Femur (tissue), 1 donor: ENCODE results near the gene CUBN.

Source experiments
- DNase-seq: peaks from one replicate; pipeline ENCODE4 v3.0.0-alpha.2; 2017

CUBN gene

GRCh38 chr10:16904639-16905061 is 225.0 kb downstream of the CUBN start:
- peak; percentile 37 for DNase-seq

GRCh38 chr10:16904049-16904448 is 225.6 kb downstream of the CUBN start:
- DNase-seq: no peak

- DNase-seq: no peak
These were observed 227.0 kb downstream of the CUBN start for GRCh38 chr10:16902606-16903005.

- DNase-seq: no peak
These were observed 228.5 kb downstream of the CUBN start for GRCh38 chr10:16901106-16901505.

GRCh38 chr10:16896993-16897392 is 232.6 kb downstream of the CUBN start:
- no peak for DNase-seq

GRCh38 chr10:16894821-16895220 is 234.8 kb downstream of the CUBN start:
- DNase-seq: no peak

GRCh38 chr10:16893664-16894063 is 235.9 kb downstream of the CUBN start:
- DNase-seq: no peak

GRCh38 chr10:16891375-16892313 is 238.0 kb downstream of the CUBN start:
- peak; percentile 80 for DNase-seq

GRCh38 chr10:16890691-16891090 is 238.9 kb downstream of the CUBN start:
- DNase-seq: no peak

- DNase-seq: no peak
These were observed 242.0 kb downstream of the CUBN start for GRCh38 chr10:16887565-16887964.

GRCh38 chr10:16886031-16886430 is 243.6 kb downstream of the CUBN start:
- no peak for DNase-seq

- no peak for DNase-seq
These were observed 245.1 kb downstream of the CUBN start for GRCh38 chr10:16884497-16884896.

- no peak for DNase-seq
These were observed 246.5 kb downstream of the CUBN start for GRCh38 chr10:16883084-16883483.

- no peak for DNase-seq
These were observed 259.3 kb downstream of the CUBN start for GRCh38 chr10:16870331-16870730.

GRCh38 chr10:16867990-16868389 is 261.6 kb downstream of the CUBN start:
- no peak for DNase-seq

- DNase-seq: no peak
These were observed 262.1 kb downstream of the CUBN start for GRCh38 chr10:16867556-16867955.

- DNase-seq: no peak
These were observed 262.9 kb downstream of the CUBN start for GRCh38 chr10:16866541-16867275.

GRCh38 chr10:16865766-16866165 is 263.8 kb downstream of the CUBN start:
- no peak for DNase-seq

GRCh38 chr10:16863766-16864165 is 265.8 kb downstream of the CUBN start:
- DNase-seq: no peak

GRCh38 chr10:16857419-16857818 is 272.2 kb downstream of the CUBN start:
- no peak for DNase-seq

GRCh38 chr10:16856567-16856966 is 273.0 kb downstream of the CUBN start:
- DNase-seq: peak; percentile 48

GRCh38 chr10:16856092-16856491 is 273.5 kb downstream of the CUBN start:
- DNase-seq: no peak

- no peak for DNase-seq
These were observed 275.0 kb downstream of the CUBN start for GRCh38 chr10:16854623-16855022.

- no peak for DNase-seq
These were observed 275.8 kb downstream of the CUBN start for GRCh38 chr10:16853809-16854208.
